Neural progenitor cell (in vitro differentiated cells): ENCODE results near the gene TREML2. TPM values are rescaled to one million over a fixed set of nuclear protein-coding genes. Genes with fewer than 3 reads are reported as not detected.

Experiments used
- DNase-seq: peaks from one replicate; pipeline ENCODE4 v3.0.0-alpha.2; 2016; ENCODE audit warnings: low spot score
- H2AFZ ChIP-seq: fragments of 200-600 bp; sonication (generic); replicated peaks from 2 replicates; pipeline ENCODE4 v1.6.1; 2016; ENCODE audit warnings: antibody characterized with exemption
- H3F3A ChIP-seq: fragments of 200-600 bp; sonication (generic); 2 replicates; pipeline ENCODE4 v1.6.1; 2016; ENCODE audit warnings: antibody characterized with exemption, low read depth
- H3K27ac ChIP-seq: fragments of 200-600 bp; sonication (generic); 2 replicates; pipeline ENCODE4 v1.5.1; 2016; ENCODE audit warnings: mild to moderate bottlenecking
- H3K27me3 ChIP-seq: fragments of 200-600 bp; sonication (generic); 2 replicates; pipeline ENCODE4 v1.6.1; 2016; ENCODE audit warnings: mild to moderate bottlenecking, moderate library complexity
- H3K36me3 ChIP-seq: fragments of 200-600 bp; sonication (generic); 2 replicates; pipeline ENCODE4 v1.5.1; 2016
- H3K4me1 ChIP-seq: fragments of 200-600 bp; sonication (generic); 2 replicates; pipeline ENCODE4 v1.6.1; 2016; ENCODE audit warnings: mixed run types
- H3K4me2 ChIP-seq: fragments of 200-600 bp; sonication (generic); 2 replicates; pipeline ENCODE4 v1.6.1; 2016
- H3K4me3 ChIP-seq: fragments of 200-600 bp; sonication (generic); 2 replicates; pipeline ENCODE4 v1.5.1; 2016
- H3K79me2 ChIP-seq: fragments of 200-600 bp; sonication (generic); 2 replicates; pipeline ENCODE4 v1.6.1; 2016; ENCODE audit warnings: low read depth
- H3K9ac ChIP-seq: fragments of 200-600 bp; sonication (generic); 2 replicates; pipeline ENCODE4 v1.6.1; 2016
- H3K9me3 ChIP-seq: fragments of 200-600 bp; sonication (generic); 2 replicates; pipeline ENCODE4 v1.5.1; 2016; ENCODE audit warnings: low read depth
- H4K20me1 ChIP-seq: fragments of 200-600 bp; sonication (generic); 2 replicates; pipeline ENCODE4 v1.6.1; 2016; ENCODE audit warnings: low read depth
- H3K27ac Mint-ChIP-seq: 3 replicates; pipeline ENCODE4 v1.8.0; 2021; ENCODE audit warnings: mixed read lengths
- H3K27me3 Mint-ChIP-seq: 2 replicates; pipeline ENCODE4 v1.8.0; 2022; ENCODE audit warnings: low read depth, mild to moderate bottlenecking, inconsistent platforms, moderate library complexity, mixed read lengths; ENCODE audit not compliant: insufficient read depth
- H3K36me3 Mint-ChIP-seq: 3 replicates; pipeline ENCODE4 v1.8.0; 2021; ENCODE audit warnings: mixed read lengths
- H3K4me1 Mint-ChIP-seq: 3 replicates; pipeline ENCODE4 v1.8.0; 2021; ENCODE audit warnings: mixed read lengths
- H3K4me3 Mint-ChIP-seq: 3 replicates; pipeline ENCODE4 v1.8.0; 2021; ENCODE audit warnings: mild to moderate bottlenecking, moderate library complexity, mixed read lengths
- H3K9me3 Mint-ChIP-seq: 3 replicates; pipeline ENCODE4 v1.8.0; 2020; ENCODE audit warnings: mixed read lengths
- EZH2 ChIP-seq: fragments of 200-600 bp; sonication (generic); IDR thresholded peaks from 2 replicates; pipeline ENCODE4 v1.6.1; 2017; ENCODE audit warnings: antibody characterized with exemption, mild to moderate bottlenecking, moderate library complexity
- EZH2phosphoT487 ChIP-seq: fragments of 200-600 bp; sonication (generic); IDR thresholded peaks from 2 replicates; pipeline ENCODE4 v1.6.1; 2017; ENCODE audit warnings: antibody characterized with exemption
- total RNA-seq: library from RNA; depleted of rRNA; stranded (reverse); fragments of >200 nt; gene quantifications from 2 replicates; pipeline ENCODE4 v1.2.3, GENCODE V29; 2015; ENCODE audit warnings: low replicate concordance
- TF ChIP-seq, protein P1 (sequence below): fragments of 200-600 bp; sonication (generic); IDR thresholded peaks from 2 replicates; pipeline ENCODE4 v1.5.1; 2017; ENCODE audit warnings: antibody characterized with exemption, mild to moderate bottlenecking

The TREML2 gene
- total RNA-seq, 1 donor from 2014 or later, result not detected

DNA sequence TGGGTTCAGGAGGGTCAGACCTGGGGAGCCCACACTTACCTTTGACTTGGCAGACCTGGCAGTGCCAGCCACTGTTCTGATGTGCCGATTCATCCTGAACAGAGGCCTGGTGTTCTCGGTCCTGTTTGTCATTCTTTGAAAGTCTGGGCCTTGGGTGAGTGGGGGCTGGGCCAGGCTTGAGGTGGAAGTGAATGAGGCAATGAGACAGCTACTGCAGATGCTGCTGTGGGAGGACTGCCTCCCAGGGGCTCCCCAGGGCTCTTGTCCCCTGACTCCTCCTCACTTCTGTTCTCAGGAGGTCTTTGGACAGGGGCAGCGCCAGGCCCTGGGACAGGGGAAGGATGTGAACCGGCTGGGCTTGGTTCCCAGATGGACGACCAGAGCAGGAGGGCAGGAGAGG, 21.6 kb upstream of the TREML2 start:
- TF ChIP-seq EZH2 (no peak), EZH2phosphoT487 (no peak)
- TF ChIP-seq, protein P1, sequence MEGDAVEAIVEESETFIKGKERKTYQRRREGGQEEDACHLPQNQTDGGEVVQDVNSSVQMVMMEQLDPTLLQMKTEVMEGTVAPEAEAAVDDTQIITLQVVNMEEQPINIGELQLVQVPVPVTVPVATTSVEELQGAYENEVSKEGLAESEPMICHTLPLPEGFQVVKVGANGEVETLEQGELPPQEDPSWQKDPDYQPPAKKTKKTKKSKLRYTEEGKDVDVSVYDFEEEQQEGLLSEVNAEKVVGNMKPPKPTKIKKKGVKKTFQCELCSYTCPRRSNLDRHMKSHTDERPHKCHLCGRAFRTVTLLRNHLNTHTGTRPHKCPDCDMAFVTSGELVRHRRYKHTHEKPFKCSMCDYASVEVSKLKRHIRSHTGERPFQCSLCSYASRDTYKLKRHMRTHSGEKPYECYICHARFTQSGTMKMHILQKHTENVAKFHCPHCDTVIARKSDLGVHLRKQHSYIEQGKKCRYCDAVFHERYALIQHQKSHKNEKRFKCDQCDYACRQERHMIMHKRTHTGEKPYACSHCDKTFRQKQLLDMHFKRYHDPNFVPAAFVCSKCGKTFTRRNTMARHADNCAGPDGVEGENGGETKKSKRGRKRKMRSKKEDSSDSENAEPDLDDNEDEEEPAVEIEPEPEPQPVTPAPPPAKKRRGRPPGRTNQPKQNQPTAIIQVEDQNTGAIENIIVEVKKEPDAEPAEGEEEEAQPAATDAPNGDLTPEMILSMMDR, result no peak
- H3K9me3 Mint-ChIP-seq, result peaks cover 16% of the 10 kb centered on the region
- no peaks in the 10 kb centered on the region for H3K27me3 ChIP-seq
- H3K4me1 ChIP-seq, result no peaks in the 10 kb centered on the region
- H3K4me2 ChIP-seq, result no peak overlapping the region
- no peaks in the 10 kb centered on the region for H3K36me3 Mint-ChIP-seq
- peaks cover 5% of the 10 kb centered on the region for H3F3A ChIP-seq
- no peak overlapping the region for H3K27ac Mint-ChIP-seq
- H3K4me3 Mint-ChIP-seq, result no peak overlapping the region
- peaks cover 6% of the 10 kb centered on the region for H3K9me3 ChIP-seq
- DNase-seq, result no peak
- no peak overlapping the region for H2AFZ ChIP-seq
- H3K79me2 ChIP-seq, result no peaks in the 10 kb centered on the region
- H3K4me3 ChIP-seq, result no peak overlapping the region
- H3K27me3 Mint-ChIP-seq, result peaks cover 6% of the 10 kb centered on the region
- H3K9ac ChIP-seq, result no peak overlapping the region
- H3K36me3 ChIP-seq, result no peaks in the 10 kb centered on the region
- no peaks in the 10 kb centered on the region for H4K20me1 ChIP-seq
- H3K4me1 Mint-ChIP-seq, result no peaks in the 10 kb centered on the region
- H3K27ac ChIP-seq, result no peak overlapping the region

DNA sequence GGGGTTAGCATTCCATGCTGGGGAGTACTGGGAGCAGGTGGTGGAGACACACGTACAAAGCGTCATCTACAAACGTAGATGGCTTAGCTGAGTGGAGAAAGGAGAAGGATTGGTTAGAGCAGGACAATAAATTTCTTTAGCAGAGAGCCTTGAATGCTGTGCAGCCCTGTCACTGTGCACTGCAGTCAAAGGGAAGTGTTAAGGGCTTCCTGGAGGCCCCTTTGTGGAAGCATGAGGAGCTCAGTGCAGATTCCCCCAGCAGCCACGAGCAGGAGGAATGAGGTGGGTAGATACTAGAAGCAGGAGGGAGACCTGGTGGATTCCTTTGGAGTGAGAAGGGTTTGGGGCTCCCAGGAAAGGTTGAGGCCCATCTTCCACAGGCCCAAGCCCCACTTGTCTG, 21.1 kb upstream of the TREML2 start:
- Histone ChIP-seq H2AFZ (no peak overlapping the region), H3K9me3 (peaks cover 6% of the 10 kb centered on the region), H3K27ac (no peak overlapping the region), H3K4me1 (no peaks in the 10 kb centered on the region), H3K79me2 (no peaks in the 10 kb centered on the region), H3K9ac (no peak overlapping the region), H3K36me3 (no peaks in the 10 kb centered on the region), H4K20me1 (no peaks in the 10 kb centered on the region), H3K4me3 (no peak overlapping the region), H3K27me3 (no peaks in the 10 kb centered on the region), H3F3A (peaks cover 5% of the 10 kb centered on the region), H3K4me2 (no peak overlapping the region)
- Mint-ChIP-seq H3K27me3 (peaks cover 2% of the 10 kb centered on the region), H3K4me3 (no peak overlapping the region), H3K36me3 (no peaks in the 10 kb centered on the region), H3K4me1 (no peaks in the 10 kb centered on the region), H3K27ac (no peak overlapping the region), H3K9me3 (peaks cover 16% of the 10 kb centered on the region)
- TF ChIP-seq EZH2phosphoT487, result no peak
- TF ChIP-seq, protein P1, result no peak
- TF ChIP-seq EZH2, result no peak
- DNase-seq, result no peak

DNA sequence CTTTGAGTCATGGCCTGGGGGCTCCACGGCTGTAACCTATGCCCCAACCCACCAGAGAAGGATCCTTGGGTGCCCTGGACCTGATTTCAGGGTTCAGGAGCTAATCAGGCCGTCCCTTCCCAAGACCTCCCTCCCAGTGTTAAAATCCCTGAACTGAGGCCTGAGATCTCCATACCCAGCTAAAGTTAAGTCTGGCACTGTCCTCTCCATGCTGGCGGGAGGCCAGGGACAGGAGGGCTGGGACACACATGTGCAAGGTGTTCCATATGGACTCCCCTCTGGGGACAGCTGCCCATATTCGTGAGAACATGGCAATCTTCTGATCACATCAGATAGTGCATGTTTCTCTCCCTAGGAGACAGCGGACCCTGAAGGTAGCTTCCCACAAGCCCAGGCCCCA, 15.7 kb upstream of the TREML2 start:
- no peak overlapping the region for H3K27ac Mint-ChIP-seq
- Histone ChIP-seq H3K9ac (no peak overlapping the region), H3K4me3 (no peak overlapping the region), H3F3A (peaks cover 5% of the 10 kb centered on the region), H3K79me2 (no peaks in the 10 kb centered on the region), H3K4me2 (no peak overlapping the region), H3K27ac (no peak overlapping the region), H3K4me1 (no peaks in the 10 kb centered on the region), H3K36me3 (no peaks in the 10 kb centered on the region), H2AFZ (no peak overlapping the region), H3K27me3 (no peaks in the 10 kb centered on the region), H4K20me1 (no peaks in the 10 kb centered on the region), H3K9me3 (peaks cover 6% of the 10 kb centered on the region)
- peaks cover 10% of the 10 kb centered on the region for H3K9me3 Mint-ChIP-seq
- DNase-seq, result no peak
- H3K4me1 Mint-ChIP-seq, result no peaks in the 10 kb centered on the region
- H3K27me3 Mint-ChIP-seq, result no peaks in the 10 kb centered on the region
- no peak for TF ChIP-seq EZH2
- TF ChIP-seq, protein P1, result no peak
- no peak for TF ChIP-seq EZH2phosphoT487
- no peaks in the 10 kb centered on the region for H3K36me3 Mint-ChIP-seq
- H3K4me3 Mint-ChIP-seq, result no peak overlapping the region

DNA sequence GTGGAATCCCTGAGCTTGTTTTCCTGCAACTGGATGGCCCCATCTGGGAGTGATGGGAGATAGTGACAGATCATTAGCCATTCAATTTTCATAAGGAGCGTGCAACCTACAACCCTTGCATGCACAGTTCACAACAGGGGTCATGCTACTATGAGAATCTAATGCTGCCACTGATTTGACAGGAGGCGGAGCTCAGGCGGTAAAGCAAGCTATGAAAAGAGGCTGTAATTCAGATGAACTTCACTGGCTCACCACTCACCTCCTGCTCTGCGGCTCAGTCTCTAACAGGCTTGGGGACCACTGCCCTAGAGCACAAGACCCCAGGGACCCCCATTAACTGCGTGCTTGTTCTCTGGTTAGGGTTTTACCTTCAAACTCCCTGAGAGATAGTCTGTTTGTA, 14.8 kb upstream of the TREML2 start:
- no peak for DNase-seq
- Histone ChIP-seq H2AFZ (no peak overlapping the region), H4K20me1 (no peaks in the 10 kb centered on the region), H3K9me3 (peaks cover 6% of the 10 kb centered on the region), H3K79me2 (no peaks in the 10 kb centered on the region), H3K27me3 (no peaks in the 10 kb centered on the region), H3K27ac (no peak overlapping the region), H3F3A (peaks cover 5% of the 10 kb centered on the region), H3K36me3 (no peaks in the 10 kb centered on the region), H3K4me3 (no peak overlapping the region), H3K9ac (no peak overlapping the region), H3K4me2 (no peak overlapping the region), H3K4me1 (no peaks in the 10 kb centered on the region)
- TF ChIP-seq EZH2 (no peak), EZH2phosphoT487 (no peak)
- TF ChIP-seq, protein P1, result no peak
- no peaks in the 10 kb centered on the region for H3K36me3 Mint-ChIP-seq
- H3K4me1 Mint-ChIP-seq, result no peaks in the 10 kb centered on the region
- no peaks in the 10 kb centered on the region for H3K27me3 Mint-ChIP-seq
- no peak overlapping the region for H3K27ac Mint-ChIP-seq
- H3K9me3 Mint-ChIP-seq, result peaks cover 10% of the 10 kb centered on the region
- no peak overlapping the region for H3K4me3 Mint-ChIP-seq
